UCSD-AML1 (cell line): ENCODE results near the gene ZMYND8.
"Not testable (repeated sequence)": the region's sequence is repeated elsewhere in the genome, so short reads cannot be mapped to it uniquely, and the experiment has no call there.

Experiments
- DNase-seq: peaks from one replicate; lab custom pipeline; 2025; ENCODE audit not compliant: unreplicated experiment; lab: John Stamatoyannopoulos, UW

Gene ZMYND8

GRCh38 chr20:47252879-47253307, 103.6 kb downstream of the ZMYND8 start:
- DNase-seq = no peak

- DNase-seq = no peak
These were observed 105.1 kb downstream of the ZMYND8 start for GRCh38 chr20:47251154-47252020.

GRCh38 chr20:47250360-47250759, 106.1 kb downstream of the ZMYND8 start:
- DNase-seq = no peak

GRCh38 chr20:47249913-47250312, 106.6 kb downstream of the ZMYND8 start:
- DNase-seq = no peak

- DNase-seq = no peak
These were observed 108.0 kb downstream of the ZMYND8 start for GRCh38 chr20:47248448-47248966.

GRCh38 chr20:47247972-47248371, 108.5 kb downstream of the ZMYND8 start:
- DNase-seq = no peak

GRCh38 chr20:47246061-47246777, 110.3 kb downstream of the ZMYND8 start:
- no peak for DNase-seq

GRCh38 chr20:47245166-47245565, 111.3 kb downstream of the ZMYND8 start:
- DNase-seq = not testable (repeated sequence)

GRCh38 chr20:47244451-47244850, 112.0 kb downstream of the ZMYND8 start:
- no peak for DNase-seq

- no peak for DNase-seq
These were observed 112.8 kb downstream of the ZMYND8 start for GRCh38 chr20:47243532-47244305.

- DNase-seq = no peak
These were observed 113.5 kb downstream of the ZMYND8 start for GRCh38 chr20:47243003-47243402.

- DNase-seq = no peak
These were observed 115.1 kb downstream of the ZMYND8 start for GRCh38 chr20:47241345-47241781.

- not testable (repeated sequence) for DNase-seq
These were observed 116.4 kb downstream of the ZMYND8 start for GRCh38 chr20:47240096-47240495.

- no peak for DNase-seq
These were observed 116.8 kb downstream of the ZMYND8 start for GRCh38 chr20:47239719-47240067.

- DNase-seq = no peak
These were observed 117.5 kb downstream of the ZMYND8 start for GRCh38 chr20:47238780-47239718.

- DNase-seq = no peak
These were observed 118.8 kb downstream of the ZMYND8 start for GRCh38 chr20:47237715-47238114.

GRCh38 chr20:47236639-47236900, 119.9 kb downstream of the ZMYND8 start:
- no peak for DNase-seq

GRCh38 chr20:47235853-47236638, 120.5 kb downstream of the ZMYND8 start:
- no peak for DNase-seq

GRCh38 chr20:47235111-47235510, 121.4 kb downstream of the ZMYND8 start:
- DNase-seq = no peak
